Stimulated activated CD8-positive, alpha-beta memory T cell treated with anti-CD3 and anti-CD28 coated beads, Interleukin-15, amount 100 ng/mL, for 24 hours (primary cell): ENCODE measurements around the gene SARDH.
"Not testable (repeated sequence)": the region's sequence is repeated elsewhere in the genome, so short reads cannot be mapped to it uniquely, and the experiment has no call there.

Experiments
- DNase-seq: peaks from one replicate; pipeline ENCODE4 v3.0.0-alpha.2; 2020; ENCODE audit warnings: low read depth

The SARDH gene

GRCh38 chr9:133760713-133761290 is 22.6 kb upstream of the SARDH start:
- no peak for DNase-seq

- no peak for DNase-seq
Measured at GRCh38 chr9:133759946-133760345, 21.8 kb upstream of the SARDH start.

- DNase-seq = no peak
Measured at GRCh38 chr9:133759146-133759900, 21.2 kb upstream of the SARDH start.

- DNase-seq = no peak
Measured at GRCh38 chr9:133758228-133758627, 20.1 kb upstream of the SARDH start.

GRCh38 chr9:133754688-133755227 is 16.6 kb upstream of the SARDH start:
- no peak for DNase-seq

GRCh38 chr9:133754187-133754586 is 16.0 kb upstream of the SARDH start:
- DNase-seq = no peak

- no peak for DNase-seq
Measured at GRCh38 chr9:133752739-133753446, 14.7 kb upstream of the SARDH start.

- DNase-seq = no peak
Measured at GRCh38 chr9:133750982-133751649, 13.0 kb upstream of the SARDH start.

GRCh38 chr9:133747309-133747708 is 9.2 kb upstream of the SARDH start:
- DNase-seq = no peak

GRCh38 chr9:133744528-133744927 is 6.4 kb upstream of the SARDH start:
- not testable (repeated sequence) for DNase-seq

GRCh38 chr9:133742849-133743444 is 4.8 kb upstream of the SARDH start:
- DNase-seq = peak; percentile 62

GRCh38 chr9:133742251-133742650 is 4.1 kb upstream of the SARDH start:
- no peak for DNase-seq

GRCh38 chr9:133741716-133742115 is 3.6 kb upstream of the SARDH start:
- DNase-seq = no peak

- no peak for DNase-seq
Measured at GRCh38 chr9:133740911-133741310, 2.8 kb upstream of the SARDH start.

GRCh38 chr9:133739408-133740280 is 1.5 kb upstream of the SARDH start:
- DNase-seq = no peak

GRCh38 chr9:133738640-133739225 is 581 bp upstream of the SARDH start:
- DNase-seq = no peak

- no peak for DNase-seq
Measured at GRCh38 chr9:133737071-133737773, 930 bp downstream of the SARDH start.

GRCh38 chr9:133735931-133736330 is 2.2 kb downstream of the SARDH start:
- no peak for DNase-seq

- no peak for DNase-seq
Measured at GRCh38 chr9:133735415-133735775, 2.8 kb downstream of the SARDH start.
